NCI-H1048 (cell line): ENCODE results near the gene SMYD2.
A peak's percentile ranks its signal among the peaks of the same experiment; 100 is the strongest.

Experiments used
- DNase-seq: peaks from one replicate; lab custom pipeline; 2025; lab: John Stamatoyannopoulos, UW

The SMYD2 gene

GRCh38 chr1:214329470-214330220 lies 48.7 kb downstream of the SMYD2 start:
- DNase-seq: no peak

GRCh38 chr1:214330222-214330621 lies 49.3 kb downstream of the SMYD2 start:
- DNase-seq: no peak

- no peak for DNase-seq
Observed at GRCh38 chr1:214330715-214331114, 49.8 kb downstream of the SMYD2 start.

- DNase-seq: no peak
Observed at GRCh38 chr1:214331180-214331579, 50.2 kb downstream of the SMYD2 start.

- peak; percentile 26 for DNase-seq
Observed at GRCh38 chr1:214331827-214332423, 51.0 kb downstream of the SMYD2 start.

- peak; percentile 25 for DNase-seq
Observed at GRCh38 chr1:214332946-214333798, 52.2 kb downstream of the SMYD2 start.

- no peak for DNase-seq
Observed at GRCh38 chr1:214335567-214335966, 54.6 kb downstream of the SMYD2 start.

- no peak for DNase-seq
Observed at GRCh38 chr1:214337015-214337414, 56.1 kb downstream of the SMYD2 start.

GRCh38 chr1:214337511-214337910 lies 56.6 kb downstream of the SMYD2 start:
- DNase-seq: no peak

- no peak for DNase-seq
Observed at GRCh38 chr1:214338212-214338611, 57.3 kb downstream of the SMYD2 start.

GRCh38 chr1:214341459-214341858 lies 60.5 kb downstream of the SMYD2 start:
- no peak for DNase-seq

GRCh38 chr1:214341932-214342331 lies 61.0 kb downstream of the SMYD2 start:
- no peak for DNase-seq

GRCh38 chr1:214342525-214342924 lies 61.6 kb downstream of the SMYD2 start:
- DNase-seq: no peak

GRCh38 chr1:214344897-214345296 lies 63.9 kb downstream of the SMYD2 start:
- DNase-seq: no peak

GRCh38 chr1:214349008-214349407 lies 68.0 kb downstream of the SMYD2 start:
- no peak for DNase-seq

GRCh38 chr1:214349781-214350180 lies 68.8 kb downstream of the SMYD2 start:
- DNase-seq: no peak

GRCh38 chr1:214351551-214352277 lies 70.8 kb downstream of the SMYD2 start:
- DNase-seq: no peak

- no peak for DNase-seq
Observed at GRCh38 chr1:214352838-214353237, 71.9 kb downstream of the SMYD2 start.

- no peak for DNase-seq
Observed at GRCh38 chr1:214354440-214355148, 73.6 kb downstream of the SMYD2 start.

GRCh38 chr1:214360116-214360515 lies 79.2 kb downstream of the SMYD2 start:
- DNase-seq: no peak

- no peak for DNase-seq
Observed at GRCh38 chr1:214360525-214361164, 79.7 kb downstream of the SMYD2 start.
